Transverse colon (tissue), 4 donors: Measurements from ENCODE around the gene GAA. TPM values are rescaled to one million over a fixed set of nuclear protein-coding genes. Genes with fewer than 3 reads are reported as not detected.

Experiments used
- DNase-seq: peaks from one replicate; pipeline ENCODE4 v3.0.0-alpha.2; 2019
- H3K27ac ChIP-seq, 4 donors: fragments of 200-600 bp; sonication (generic); 2 replicates each; pipeline ENCODE4 v1.5.1; 2016 to 2018; ENCODE audit warnings: inconsistent platforms in 4 of 4
- H3K27me3 ChIP-seq: fragments of 200-600 bp; sonication (generic); 2 replicates; pipeline ENCODE4 v1.5.1; 2017; ENCODE audit warnings: inconsistent platforms
- H3K36me3 ChIP-seq, 4 donors: fragments of 200-600 bp; sonication (generic); 2 replicates each; pipeline ENCODE4 v1.5.1; 2017 to 2019; ENCODE audit warnings: inconsistent platforms in 4 of 4
- H3K4me1 ChIP-seq, 4 donors: fragments of 200-600 bp; sonication (generic); 2 replicates each; pipeline ENCODE4 v1.5.1; 2017 to 2020; ENCODE audit warnings: inconsistent platforms in 4 of 4
- H3K4me3 ChIP-seq, 4 donors: fragments of 200-600 bp; sonication (generic); 1 replicate in 1 of 4; 2 replicates in 3 of 4; pipeline versions ENCODE4 v1.5.1 to v1.6.1; 2017 to 2019; ENCODE audit warnings: inconsistent platforms in 4 of 4
- H3K9me3 ChIP-seq, 2 donors: fragments of 200-600 bp; sonication (generic); 2 replicates each; pipeline ENCODE4 v1.5.1; 2017 to 2019; ENCODE audit warnings: inconsistent platforms in 2 of 2
- EP300 ChIP-seq: sonication (generic); formaldehyde crosslinking; IDR thresholded peaks from one replicate; pipeline ENCODE4 v1.6.1; 2017; ENCODE audit warnings: antibody characterized with exemption, low read depth
- POLR2A ChIP-seq: fragments of 450-650 bp; IDR thresholded peaks from one replicate; pipeline ENCODE4 v1.6.1; 2016; ENCODE audit warnings: antibody characterized with exemption, mild to moderate bottlenecking, moderate library complexity
- POLR2AphosphoS5 ChIP-seq, 3 donors: sonication (generic); formaldehyde crosslinking; IDR thresholded peaks; one replicate each; pipeline ENCODE4 v1.6.1; 2016; ENCODE audit warnings: antibody characterized with exemption in 3 of 3
- WGBS, 2 donors: methylation state at CpG; one replicate each; pipeline ENCODE4 v1.1.5; 2018; ENCODE audit warnings: low coverage in 1 of 2; 5-methylcytosine and 5-hydroxymethylcytosine counted together
- in situ Hi-C, 4 donors: fragments of 200-750 bp; cut with MboI; loops; one replicate each; pipeline versions ENCODE4 v1.15.0 to v1.15.1; 2017; ENCODE audit warnings: low sequenced_read_pairs in 3 of 4, low pct_ligation_motif_present in 1 of 4, low pct_unique_long_range_greater_than_20kb in 1 of 4
- intact Hi-C: fragments of 100-400 bp; cut with DNase I; formaldehyde crosslinking; loops from one replicate; pipeline ENCODE4 v1.15.1; 2023; ENCODE audit warnings: low total_unique reads
- total RNA-seq, 4 donors: library from RNA; depleted of rRNA; stranded (reverse); fragments of >200 nt; gene quantifications; one replicate each; pipeline ENCODE4 v1.1.0, GENCODE V29; 2016
- TF ChIP-seq, protein P1 (sequence below), 5 experiments: fragments of 200-600 bp in 3 of 5; fragments of 450-650 bp in 2 of 5; sonication (generic) in 3 of 5; IDR thresholded peaks; 1 replicate in 2 of 5; 2 replicates in 3 of 5; pipeline ENCODE4 v1.5.1; 2016 to 2017; ENCODE audit warnings: antibody characterized with exemption in 5 of 5, inconsistent platforms in 3 of 5, mild to moderate bottlenecking in 2 of 5, moderate library complexity in 1 of 5

Gene GAA
- total RNA-seq, 4 donors from 2014 or later: 54.6 to 96.5 (median 81.4) TPM

- in situ Hi-C loops: no loop called here
- intact Hi-C loops: no loop called here
Measured at GRCh38 chr17:80146121-80147034, 45.0 kb downstream of the GAA start.

DNA sequence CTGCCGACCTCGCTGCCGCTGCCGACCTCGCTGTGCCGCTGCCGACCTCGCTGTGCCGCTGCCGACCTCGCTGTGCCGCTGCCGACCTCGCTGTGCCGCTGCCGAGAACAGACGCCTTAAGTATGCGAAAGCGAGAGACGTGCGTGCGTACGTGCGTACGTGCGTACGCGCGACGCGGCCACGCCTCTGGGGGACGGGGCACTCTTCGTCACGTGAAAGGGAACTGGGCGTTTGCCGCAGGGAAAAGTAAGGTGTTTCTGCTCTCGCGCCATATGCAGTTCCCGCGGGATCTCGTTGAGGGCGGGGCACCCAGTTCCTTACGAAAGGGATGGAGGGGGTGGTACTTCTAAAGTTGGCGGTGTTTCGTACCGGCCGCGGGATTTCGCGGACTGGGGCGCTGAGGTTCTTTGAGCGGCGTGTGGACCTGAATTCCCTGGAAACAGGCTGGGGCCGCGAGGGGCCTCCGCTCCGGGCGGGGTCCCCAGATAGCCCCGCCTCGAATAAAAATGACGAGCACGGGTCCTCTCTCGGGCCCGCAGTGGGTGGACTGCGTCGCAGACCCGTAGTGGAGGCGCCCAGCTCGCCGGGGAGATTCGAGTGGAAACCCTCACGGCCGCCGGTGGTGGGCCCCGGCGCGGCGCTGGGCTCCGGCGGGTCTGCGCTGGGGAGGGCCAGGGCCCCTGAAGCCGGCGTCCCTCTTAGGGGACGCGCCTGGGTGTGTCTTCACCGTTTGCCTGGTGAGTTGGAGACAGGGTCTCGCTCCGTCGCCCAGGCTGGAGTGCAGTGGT lies 45.8 kb downstream of the GAA start, which contains the start of gene EIF4A3:
TSS of gene EIF4A3 (minus strand) at position 94 of the 788 bp plus-strand sequence. CDS start 167 bp downstream, outside the sequence.
- intact Hi-C loops: no loop called here
- peak within 1 kb of the TSS; percentile 92 to 99 (median 96) for H3K27ac ChIP-seq
- peaks cover 0 to 13% (median 6%) of the 10 kb centered on the region in 4 donors for H3K36me3 ChIP-seq
- H3K9me3 ChIP-seq: no peaks in the 10 kb centered on the region
- in situ Hi-C loops: no loop called here
- peak; percentile 99 for DNase-seq
- H3K27me3 ChIP-seq: no peaks in the 10 kb centered on the region
- TF ChIP-seq, protein P1, sequence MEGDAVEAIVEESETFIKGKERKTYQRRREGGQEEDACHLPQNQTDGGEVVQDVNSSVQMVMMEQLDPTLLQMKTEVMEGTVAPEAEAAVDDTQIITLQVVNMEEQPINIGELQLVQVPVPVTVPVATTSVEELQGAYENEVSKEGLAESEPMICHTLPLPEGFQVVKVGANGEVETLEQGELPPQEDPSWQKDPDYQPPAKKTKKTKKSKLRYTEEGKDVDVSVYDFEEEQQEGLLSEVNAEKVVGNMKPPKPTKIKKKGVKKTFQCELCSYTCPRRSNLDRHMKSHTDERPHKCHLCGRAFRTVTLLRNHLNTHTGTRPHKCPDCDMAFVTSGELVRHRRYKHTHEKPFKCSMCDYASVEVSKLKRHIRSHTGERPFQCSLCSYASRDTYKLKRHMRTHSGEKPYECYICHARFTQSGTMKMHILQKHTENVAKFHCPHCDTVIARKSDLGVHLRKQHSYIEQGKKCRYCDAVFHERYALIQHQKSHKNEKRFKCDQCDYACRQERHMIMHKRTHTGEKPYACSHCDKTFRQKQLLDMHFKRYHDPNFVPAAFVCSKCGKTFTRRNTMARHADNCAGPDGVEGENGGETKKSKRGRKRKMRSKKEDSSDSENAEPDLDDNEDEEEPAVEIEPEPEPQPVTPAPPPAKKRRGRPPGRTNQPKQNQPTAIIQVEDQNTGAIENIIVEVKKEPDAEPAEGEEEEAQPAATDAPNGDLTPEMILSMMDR (IDR thresholded peaks at IDR 0.05): peak in 1 of 5 experiments; percentile 4
- TF ChIP-seq EP300 (peak; percentile 92), POLR2AphosphoS5 (IDR thresholded peaks at IDR 0.05) (peak; percentile 95 to 96 (median 96)), POLR2A (peak; percentile 96)
- peak within 1 kb of the TSS; percentile 82 to 100 (median 90) for H3K4me3 ChIP-seq
- WGBS, 2 donors: 1% methylated on average over 66 of the region's 90 CpGs; no CpG with 5 or more reads in 1 of the 2 donors
- H3K4me1 ChIP-seq: peaks cover 11 to 28% (median 19%) of the 10 kb centered on the region in 4 donors

More at GRCh38 chr17:80146121-80147034, 45.0 kb downstream of the GAA start:
- peaks cover 11 to 28% (median 19%) of the 10 kb centered on the region in 4 donors for H3K4me1 ChIP-seq
- H3K27ac ChIP-seq: peak overlapping the region; percentile 92 to 99 (median 96)
- peak overlapping the region; percentile 82 to 100 (median 90) for H3K4me3 ChIP-seq
- TF ChIP-seq EP300: no peak
- no peak for TF ChIP-seq POLR2A
- TF ChIP-seq, protein P1 (IDR thresholded peaks at IDR 0.05): no peak
- TF ChIP-seq POLR2AphosphoS5 (IDR thresholded peaks at IDR 0.05): no peak
- no peak for DNase-seq
- H3K27me3 ChIP-seq: no peaks in the 10 kb centered on the region
- 0% methylated on average over 3 to 67 of the region's 69 CpGs for WGBS, 2 donors
- no peaks in the 10 kb centered on the region for H3K9me3 ChIP-seq
- H3K36me3 ChIP-seq: peaks cover 0 to 21% (median 10%) of the 10 kb centered on the region in 4 donors

DNA sequence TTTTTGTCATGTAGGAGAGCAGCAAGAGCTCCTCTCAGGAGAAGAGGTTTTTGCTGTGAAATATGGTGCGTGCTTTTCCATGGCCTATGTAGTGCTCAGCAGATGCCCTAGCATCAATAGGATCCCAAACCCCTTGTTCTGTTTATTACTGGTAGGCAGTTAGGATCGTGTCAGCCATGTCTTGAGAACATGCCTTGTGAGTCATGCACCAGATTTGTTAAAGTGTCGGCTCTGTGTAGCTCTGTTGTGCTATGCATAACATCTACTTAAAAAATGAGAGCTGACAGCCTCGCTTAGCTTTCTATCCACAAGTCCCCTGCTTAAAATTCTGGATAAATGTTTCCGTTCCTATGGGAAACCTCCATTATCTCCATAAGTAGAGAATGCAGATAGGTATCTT lies 50.0 kb downstream of the GAA start:
- Histone ChIP-seq H3K36me3 (no peaks in the 10 kb centered on the region), H3K4me3 (no peak overlapping the region), H3K9me3 (peaks cover 9% of the 10 kb centered on the region in 2 donors), H3K27me3 (no peaks in the 10 kb centered on the region), H3K4me1 (peaks cover 0 to 11% (median 6%) of the 10 kb centered on the region in 4 donors), H3K27ac (peak overlapping the region in 1 of 4 donors; percentile 9)
- no peak for DNase-seq
- TF ChIP-seq EP300: no peak
- in situ Hi-C loops (no loop called here), intact Hi-C loops (no loop called here)
- 79 to 100% methylated on average over 2 to 5 of the region's 5 CpGs for WGBS, 2 donors

DNA sequence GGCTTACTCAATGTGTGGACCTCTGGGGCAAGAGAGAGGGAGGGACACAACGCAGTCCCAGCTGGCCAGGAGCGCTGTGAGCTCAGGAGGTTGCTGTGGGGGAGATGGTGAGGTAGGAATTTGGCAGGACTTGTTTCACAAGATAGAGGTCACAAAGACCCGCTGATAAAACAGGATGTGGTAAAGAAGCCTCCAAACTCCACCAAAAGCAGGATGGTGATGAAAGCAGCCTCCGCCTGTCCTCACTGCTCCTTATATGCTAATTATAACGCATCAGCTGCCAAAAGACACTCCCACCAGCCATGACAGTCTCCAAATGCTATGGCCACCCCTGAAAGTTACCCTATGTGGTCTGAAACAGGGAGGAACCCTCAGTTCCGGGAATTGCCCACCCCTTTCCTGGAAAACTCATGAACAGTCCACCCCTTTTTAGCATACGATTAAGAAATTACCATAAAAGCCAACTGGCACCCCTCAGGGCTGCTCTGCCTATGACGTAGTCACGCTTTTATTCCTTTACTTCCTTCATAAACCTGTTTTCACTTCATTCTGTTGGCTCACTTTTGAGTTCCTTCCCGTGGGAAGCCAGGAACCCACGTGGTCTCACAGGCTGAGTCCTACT lies 50.8 kb downstream of the GAA start:
- Histone ChIP-seq H3K36me3 (no peaks in the 10 kb centered on the region), H3K9me3 (peaks cover 9 to 10% of the 10 kb centered on the region in 2 donors), H3K27me3 (no peaks in the 10 kb centered on the region), H3K4me3 (no peak overlapping the region), H3K27ac (no peak overlapping the region), H3K4me1 (peaks cover 0 to 11% (median 6%) of the 10 kb centered on the region in 4 donors)
- WGBS, 2 donors: 68 to 82% methylated on average over 6 to 11 of the region's 11 CpGs
- intact Hi-C loops: no loop called here
- TF ChIP-seq, protein P1 (IDR thresholded peaks at IDR 0.05): no peak
- no peak for TF ChIP-seq POLR2A
- in situ Hi-C loops: no loop called here
- DNase-seq: no peak
